IMR-90 (cell line): ENCODE results near the gene SLC50A1. TPM values are rescaled to one million over a fixed set of nuclear protein-coding genes. Genes with fewer than 3 reads are reported as not detected.
"Not testable (repeated sequence)": the region's sequence is repeated elsewhere in the genome, so short reads cannot be mapped to it uniquely, and the experiment has no call there.

Experiments used
- ATAC-seq: fragments of 200-7000 bp; cut with Tn5 transposase; 2 replicates; pipeline ENCODE4 v1.9.1; 2020; ENCODE audit warnings: low read depth, mild to moderate bottlenecking, moderate library complexity
- BruUV-seq: library from RNA; stranded (reverse); fragments of 400-500 nt; replicated peaks from 2 replicates; lab custom pipeline; 2021; lab: Mats Ljungman, UMichigan
- CTCF ChIA-PET: fragments of 300-600 bp; formaldehyde crosslinking; extraction: SDS; loops from one replicate; lab custom pipeline; 2021; ENCODE audit warnings: antibody characterized with exemption; lab: Yijun Ruan, JAX
- POLR2A ChIA-PET: fragments of 300-600 bp; sonication (Branson Sonifier 250); formaldehyde crosslinking; loops from one replicate; lab custom pipeline; 2022; ENCODE audit warnings: antibody characterized with exemption; ENCODE audit not compliant: unreplicated experiment; lab: Charles Lee
- DNase-seq: peaks from one replicate; pipeline ENCODE4 v3.0.0; 2013
- H2AFZ ChIP-seq: replicated peaks from 2 replicates; pipeline ENCODE3; 2013; ENCODE audit warnings: low read length, mild to moderate bottlenecking; ENCODE audit not compliant: poor library complexity
- H2AK5ac ChIP-seq: 2 replicates; pipeline ENCODE4 v1.6.1; 2013; ENCODE audit warnings: low read depth, low read length, inconsistent platforms
- H2AK9ac ChIP-seq: replicated peaks from 2 replicates; pipeline ENCODE3; 2013; ENCODE audit warnings: mild to moderate bottlenecking, low read depth, low read length, moderate library complexity; ENCODE audit not compliant: poor library complexity
- H2BK120ac ChIP-seq: 2 replicates; pipeline ENCODE4 v1.6.1; 2013; ENCODE audit warnings: low read depth, low read length, inconsistent platforms
- H2BK15ac ChIP-seq: 3 replicates; pipeline ENCODE4 v1.6.1; 2013; ENCODE audit warnings: low read depth, low read length, inconsistent platforms
- H2BK20ac ChIP-seq: 2 replicates; pipeline ENCODE4 v1.6.1; 2013; ENCODE audit warnings: low read depth, mild to moderate bottlenecking, inconsistent platforms, low read length, moderate library complexity
- H2BK5ac ChIP-seq: 2 replicates; pipeline ENCODE4 v1.6.1; 2013; ENCODE audit warnings: mild to moderate bottlenecking, low read depth, low read length, inconsistent platforms; ENCODE audit not compliant: poor library complexity, severe bottlenecking
- H3K14ac ChIP-seq: replicated peaks from 2 replicates; pipeline ENCODE4 v1.6.1; 2013; ENCODE audit warnings: low read depth, low read length, inconsistent platforms
- H3K18ac ChIP-seq: 2 replicates; pipeline ENCODE4 v1.6.1; 2013; ENCODE audit warnings: low read depth, low read length, control low read depth
- H3K23ac ChIP-seq: 2 replicates; pipeline ENCODE4 v1.6.1; 2013; ENCODE audit warnings: low read depth, low read length, inconsistent platforms
- H3K27ac ChIP-seq: 2 replicates; pipeline ENCODE4 v1.5.1; 2013; ENCODE audit warnings: mild to moderate bottlenecking, control low read depth, low read length; ENCODE audit not compliant: insufficient read depth
- H3K27me3 ChIP-seq: 2 replicates; pipeline ENCODE4 v1.6.1; 2013; ENCODE audit warnings: low read length; ENCODE audit not compliant: control insufficient read depth, insufficient read depth
- H3K36me3 ChIP-seq: 2 replicates; pipeline ENCODE4 v1.6.1; 2013; ENCODE audit warnings: low read length, mixed read lengths; ENCODE audit not compliant: control insufficient read depth, insufficient read depth
- H3K4ac ChIP-seq: 2 replicates; pipeline ENCODE4 v1.6.1; 2013; ENCODE audit warnings: low read depth, low read length, inconsistent platforms
- H3K4me1 ChIP-seq: 2 replicates; pipeline ENCODE4 v1.6.1; 2013; ENCODE audit warnings: low read length, mixed read lengths; ENCODE audit not compliant: control insufficient read depth, insufficient read depth
- H3K4me2 ChIP-seq: 2 replicates; pipeline ENCODE4 v1.6.1; 2013; ENCODE audit warnings: low read depth, mild to moderate bottlenecking, control low read depth, low read length, moderate library complexity
- H3K4me3 ChIP-seq: 2 replicates; pipeline ENCODE4 v1.5.1; 2013; ENCODE audit warnings: low read depth, mild to moderate bottlenecking, control low read depth, low read length, moderate library complexity; ENCODE audit not compliant: insufficient read depth
- H3K56ac ChIP-seq: 2 replicates; pipeline ENCODE4 v1.6.1; 2013; ENCODE audit warnings: low read length, inconsistent platforms; ENCODE audit not compliant: insufficient read depth; ENCODE audit errors: extremely low read depth
- H3K79me1 ChIP-seq, 2 experiments: 2 replicates each; pipeline ENCODE4 v1.6.1; 2013; ENCODE audit warnings: low read length in 2 of 2, inconsistent platforms in 1 of 2, low read depth in 1 of 2
- H3K9ac ChIP-seq: 2 replicates; pipeline ENCODE4 v1.6.1; 2013; ENCODE audit warnings: low read depth, low read length, control low read depth
- H3K9me1 ChIP-seq: 2 replicates; pipeline ENCODE4 v1.6.1; 2013; ENCODE audit warnings: low read length, inconsistent platforms; ENCODE audit not compliant: insufficient read depth
- H3K9me3 ChIP-seq: 2 replicates; pipeline ENCODE4 v1.6.1; 2013; ENCODE audit warnings: low read length; ENCODE audit not compliant: control insufficient read depth, insufficient read depth
- H4K20me1 ChIP-seq: 2 replicates; pipeline ENCODE4 v1.6.1; 2013; ENCODE audit warnings: low read length, inconsistent platforms; ENCODE audit not compliant: insufficient read depth
- H4K5ac ChIP-seq: 2 replicates; pipeline ENCODE4 v1.6.1; 2013; ENCODE audit warnings: mild to moderate bottlenecking, low read depth, low read length, control low read depth
- H4K8ac ChIP-seq, 2 experiments: 2 replicates each; pipeline ENCODE4 v1.6.1; 2013; ENCODE audit warnings: low read depth in 2 of 2, low read length in 2 of 2, control low read depth in 1 of 2, inconsistent platforms in 1 of 2
- H4K91ac ChIP-seq: 2 replicates; pipeline ENCODE4 v1.6.1; 2013; ENCODE audit warnings: low read depth, low read length, inconsistent platforms; ENCODE audit not compliant: insufficient read depth
- WGBS, 2 experiments: methylation state at CpG; one replicate each; pipeline versions ENCODE4 v1.1.5 to v1.1.7; 2013; ENCODE audit warnings: missing lambda C conversion rate in 2 of 2; ENCODE audit not compliant: insufficient read length in 1 of 2; ENCODE audit errors: extremely low coverage in 2 of 2; 5-methylcytosine and 5-hydroxymethylcytosine counted together
- dilution Hi-C: fragments of 300-500 bp; cut with HindIII; formaldehyde crosslinking; loops from one replicate; pipeline ENCODE4 v1.14.3; 2018; ENCODE audit warnings: low sequenced_read_pairs; ENCODE audit not compliant: unreplicated experiment
- in situ Hi-C: fragments of 300-500 bp; cut with MboI; formaldehyde crosslinking; loops from 3 replicates; pipeline ENCODE4 v1.14.3; 2019; ENCODE audit warnings: low sequenced_read_pairs, inconsistent platforms, mixed read lengths
- intact Hi-C: fragments of 100-400 bp; cut with micrococcal nuclease; formaldehyde crosslinking; loops from 2 replicates; pipeline ENCODE4 v1.10.0; 2022
- polyA plus RNA-seq, 3 experiments: library from polyadenylated mRNA; depleted of rRNA; stranded (reverse); fragments of >200 nt; gene quantifications; 2 replicates each; pipeline ENCODE4 v1.2.3, GENCODE V29; 2012; ENCODE audit warnings: low replicate concordance in 1 of 3
- total RNA-seq: library from RNA; depleted of rRNA; stranded (reverse); fragments of >200 nt; gene quantifications from 2 replicates; pipeline ENCODE4 v1.2.3, GENCODE V29; 2012

SLC50A1 gene
- total and polyA plus RNA-seq, 2 of the 4 experiments (the other 2 are of a cell fraction), result 20.6 to 20.8 TPM

GRCh38 chr1:155155996-155156643 is 20.5 kb downstream of the SLC50A1 start:
- H3K18ac ChIP-seq, H3K27ac ChIP-seq, H3K23ac ChIP-seq, dilution Hi-C loops, H3K9me3 ChIP-seq, ATAC-seq, H3K79me1 ChIP-seq, H3K27me3 ChIP-seq, H3K56ac ChIP-seq, H4K91ac ChIP-seq, H2AK9ac ChIP-seq, H2AFZ ChIP-seq, H2BK5ac ChIP-seq, BruUV-seq, H4K8ac ChIP-seq, intact Hi-C loops, in situ Hi-C loops, H3K4me1 ChIP-seq, H3K36me3 ChIP-seq, H3K9ac ChIP-seq, H4K5ac ChIP-seq, H3K14ac ChIP-seq, POLR2A ChIA-PET, H3K9me1 ChIP-seq, H2AK5ac ChIP-seq, H2BK120ac ChIP-seq, H2BK20ac ChIP-seq, DNase-seq, CTCF ChIA-PET, H3K4ac ChIP-seq, H4K20me1 ChIP-seq, H3K4me2 ChIP-seq, H2BK15ac ChIP-seq, H3K4me3 ChIP-seq: not testable (repeated sequence)
- WGBS, 2 experiments, result no CpG with 5 or more reads among the region's 3 CpGs
